Right hindlimb (tissue), 1 donor: ENCODE data around the gene INPP5F.

Experiments used
- DNase-seq: peaks from one replicate; pipeline ENCODE4 v3.0.0-alpha.2; 2018

Gene INPP5F

DNA sequence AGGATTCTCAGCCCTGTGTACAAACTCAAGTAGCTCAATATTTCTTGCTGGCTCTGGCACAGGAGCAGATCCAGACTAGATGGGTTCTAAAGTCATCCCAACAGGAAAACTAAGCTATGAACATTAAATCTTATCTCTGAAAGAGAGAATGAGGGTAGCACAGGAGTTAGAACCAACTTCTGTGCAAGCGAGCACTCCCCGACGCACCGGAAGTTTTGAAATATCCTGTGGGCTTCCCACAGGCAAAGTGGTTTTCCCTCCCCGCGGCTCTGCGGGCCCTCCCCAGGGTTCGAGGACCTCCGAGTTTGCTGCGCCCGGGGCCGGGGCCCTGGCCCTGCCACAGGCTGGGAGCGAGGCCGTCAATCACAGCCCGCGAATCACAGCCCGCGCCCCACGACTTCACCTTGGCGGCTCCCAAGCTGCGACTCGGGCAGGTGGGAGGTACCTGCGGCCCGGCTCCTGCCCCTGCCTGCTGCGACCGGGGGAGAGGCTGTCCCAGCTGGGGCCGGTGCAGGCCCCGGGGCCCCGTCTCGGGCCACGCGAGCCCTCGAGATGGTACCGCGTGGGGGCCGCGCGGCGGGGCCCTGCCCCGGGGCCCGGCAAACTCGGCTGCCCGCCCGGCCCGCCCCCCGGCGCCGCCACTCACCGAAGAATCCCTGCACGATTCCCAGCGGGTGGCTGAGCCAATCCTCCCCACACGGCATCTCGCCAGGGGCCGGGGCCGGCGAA, 146.2 kb downstream of the INPP5F start:
- DNase-seq = peak; percentile 41

GRCh38 chr10:119872610-119872859, 146.7 kb downstream of the INPP5F start, which contains the start of gene MCMBP:
Gene MCMBP (minus strand): TSS chr10:119872843. CDS start chr10:119872584, 259 bp downstream.
- DNase-seq = no peak

- DNase-seq = peak; percentile 94
Observed at GRCh38 chr10:119872860-119873681, 147.2 kb downstream of the INPP5F start.

DNA sequence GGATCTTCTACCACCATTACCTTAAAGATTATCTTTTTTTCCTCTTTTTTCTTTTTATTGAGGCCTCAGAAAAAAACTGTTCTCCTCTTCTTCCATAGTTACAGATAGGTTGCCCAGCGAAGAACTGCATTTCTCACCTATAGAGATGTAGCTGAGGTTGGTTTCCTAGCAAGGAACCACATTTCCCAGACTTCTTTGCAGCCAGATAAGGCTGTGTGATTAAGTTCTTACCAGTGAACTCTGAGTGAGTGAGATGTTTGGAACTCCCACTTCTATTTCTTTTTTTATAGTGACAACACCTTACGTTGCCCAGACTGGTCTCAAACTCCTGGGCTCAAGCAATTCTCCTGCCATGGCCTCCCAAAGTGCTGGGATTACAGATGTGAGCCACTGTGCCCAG, 152.7 kb downstream of the INPP5F start:
- no peak for DNase-seq
